Choroid plexus epithelial cell (primary cell): Measurements from ENCODE around the gene PRTG.

Experiments used
- DNase-seq: peaks from one replicate; pipeline ENCODE4 v3.0.0-alpha.2; 2010; ENCODE audit warnings: low read depth
- H3K4me3 ChIP-seq: 2 replicates; pipeline ENCODE4 v1.5.1; 2011; ENCODE audit warnings: low read depth, mild to moderate bottlenecking, control low read depth, low read length, moderate library complexity
- TF ChIP-seq, protein P1 (sequence below): conservative IDR thresholded peaks from 2 replicates; pipeline ENCODE4 v1.5.1; 2011; ENCODE audit warnings: low read depth, mild to moderate bottlenecking, control low read depth, inconsistent platforms, low read length, moderate library complexity

Gene PRTG

DNA sequence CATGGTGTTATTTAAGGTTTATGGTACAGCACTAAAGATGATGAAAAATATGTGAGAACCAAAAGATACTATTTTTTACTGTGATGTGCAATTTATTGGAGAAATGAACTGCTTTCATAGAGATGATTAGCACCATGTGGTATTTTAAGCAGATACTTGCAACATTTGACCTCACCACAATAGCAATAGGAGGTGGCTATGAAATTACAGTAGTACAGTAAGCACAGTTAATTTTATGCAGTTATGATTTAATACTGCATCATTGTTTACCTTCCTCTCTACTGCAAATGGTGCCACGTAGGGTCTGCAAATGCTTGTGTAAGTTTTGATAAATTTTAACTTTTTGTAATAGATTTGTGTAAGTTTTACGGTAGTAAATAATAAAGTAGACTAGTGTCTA, 168.9 kb downstream of the PRTG start:
- H3K4me3 ChIP-seq, result no peak overlapping the region
- TF ChIP-seq, protein P1, sequence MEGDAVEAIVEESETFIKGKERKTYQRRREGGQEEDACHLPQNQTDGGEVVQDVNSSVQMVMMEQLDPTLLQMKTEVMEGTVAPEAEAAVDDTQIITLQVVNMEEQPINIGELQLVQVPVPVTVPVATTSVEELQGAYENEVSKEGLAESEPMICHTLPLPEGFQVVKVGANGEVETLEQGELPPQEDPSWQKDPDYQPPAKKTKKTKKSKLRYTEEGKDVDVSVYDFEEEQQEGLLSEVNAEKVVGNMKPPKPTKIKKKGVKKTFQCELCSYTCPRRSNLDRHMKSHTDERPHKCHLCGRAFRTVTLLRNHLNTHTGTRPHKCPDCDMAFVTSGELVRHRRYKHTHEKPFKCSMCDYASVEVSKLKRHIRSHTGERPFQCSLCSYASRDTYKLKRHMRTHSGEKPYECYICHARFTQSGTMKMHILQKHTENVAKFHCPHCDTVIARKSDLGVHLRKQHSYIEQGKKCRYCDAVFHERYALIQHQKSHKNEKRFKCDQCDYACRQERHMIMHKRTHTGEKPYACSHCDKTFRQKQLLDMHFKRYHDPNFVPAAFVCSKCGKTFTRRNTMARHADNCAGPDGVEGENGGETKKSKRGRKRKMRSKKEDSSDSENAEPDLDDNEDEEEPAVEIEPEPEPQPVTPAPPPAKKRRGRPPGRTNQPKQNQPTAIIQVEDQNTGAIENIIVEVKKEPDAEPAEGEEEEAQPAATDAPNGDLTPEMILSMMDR, result no peak
- no peak for DNase-seq

DNA sequence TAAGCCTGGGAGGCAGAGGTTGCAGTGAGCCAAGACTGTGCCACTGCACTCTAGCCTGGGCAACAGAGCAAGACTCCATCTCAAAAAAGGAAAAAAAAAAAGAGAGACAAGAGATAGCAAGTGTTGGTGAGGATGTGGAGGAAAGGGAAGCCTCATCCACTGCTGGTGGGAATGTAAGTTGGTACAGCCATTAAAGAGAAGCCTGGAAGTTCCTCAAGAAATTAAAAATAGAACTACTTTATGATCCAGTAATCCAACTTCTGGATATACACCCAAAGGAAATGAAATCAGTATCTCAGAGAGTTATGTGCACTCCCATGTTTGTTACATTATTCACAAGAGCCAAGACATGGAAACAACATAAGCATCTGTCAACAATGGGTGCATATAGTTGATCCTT, 169.7 kb downstream of the PRTG start:
- DNase-seq, result no peak
- H3K4me3 ChIP-seq, result no peak overlapping the region
- TF ChIP-seq, protein P1, result no peak

DNA sequence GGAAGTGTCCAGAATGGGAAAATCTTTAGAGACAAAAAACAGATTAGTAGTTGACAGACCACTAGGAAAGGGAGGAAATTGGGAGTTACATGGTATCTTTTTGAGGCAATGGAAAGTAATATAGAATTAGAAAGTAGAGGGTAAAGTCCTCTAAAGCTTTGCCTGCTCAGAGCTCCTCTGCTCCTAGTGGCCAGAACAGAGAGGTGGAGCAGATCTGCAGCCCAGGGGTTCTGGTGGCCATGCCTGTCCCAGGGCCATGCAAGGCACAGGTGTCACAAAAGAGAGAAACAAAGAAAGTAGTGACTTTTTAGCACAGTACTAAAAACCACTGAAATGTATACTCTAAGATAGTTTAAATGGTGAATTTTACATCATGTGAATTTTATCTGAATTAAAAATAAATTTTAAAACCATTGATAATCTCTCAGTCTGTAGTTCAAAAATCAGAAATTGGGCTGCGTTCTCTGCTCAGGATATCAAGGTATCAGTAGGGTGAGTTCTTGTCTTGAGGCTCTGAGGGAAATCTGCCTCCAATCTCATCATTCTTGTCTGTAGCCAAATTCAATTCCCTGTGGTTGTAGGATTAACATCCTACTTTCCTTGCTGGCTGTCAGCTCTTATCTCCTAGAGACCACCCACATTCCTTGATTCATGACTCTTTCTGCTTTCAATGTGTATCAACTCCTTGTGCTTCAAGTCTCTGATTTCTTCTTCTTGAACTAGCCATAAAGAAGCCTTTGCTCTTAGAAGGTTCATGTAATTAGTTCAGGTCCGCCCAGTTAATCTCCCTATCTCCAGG, 178.4 kb downstream of the PRTG start:
- TF ChIP-seq, protein P1, result peak; percentile 42
- DNase-seq, result no peak
- H3K4me3 ChIP-seq, result no peak overlapping the region

DNA sequence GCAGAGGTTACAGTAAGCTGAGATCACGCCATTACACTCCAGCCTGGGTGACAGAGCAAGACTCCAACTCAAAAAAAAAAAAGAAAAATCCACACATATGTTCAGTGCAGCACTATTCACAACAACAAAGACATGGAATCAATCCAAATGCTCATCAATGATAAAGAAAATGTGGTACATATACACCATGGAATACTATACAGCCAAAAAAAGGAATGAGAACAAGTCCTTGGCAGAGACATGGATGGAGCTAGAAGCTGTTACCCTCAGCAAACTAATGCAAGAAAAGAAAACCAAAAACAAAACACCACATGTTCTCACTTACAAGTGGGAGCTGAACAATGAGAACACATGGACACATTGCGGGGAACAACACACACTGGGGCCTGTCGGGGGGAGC, 180.4 kb downstream of the PRTG start:
- TF ChIP-seq, protein P1, result no peak
- H3K4me3 ChIP-seq, result no peak overlapping the region
- DNase-seq, result no peak
